ENCODE measurements around the gene MYO16.

GRCh38 chr13:108850691-108851090, 221.3 kb downstream of the MYO16 start:
- TF ChIP-seq MAFK (IDR thresholded peaks at IDR 0.05; ENCODE audit: partially characterized antibody): no peak
- TF ChIP-seq EP300 (IDR thresholded peaks at IDR 0.05): no peak
- no peak for TF ChIP-seq POLR2A (IDR thresholded peaks at IDR 0.05; ENCODE audit: low read length)
- TF ChIP-seq, protein P1, sequence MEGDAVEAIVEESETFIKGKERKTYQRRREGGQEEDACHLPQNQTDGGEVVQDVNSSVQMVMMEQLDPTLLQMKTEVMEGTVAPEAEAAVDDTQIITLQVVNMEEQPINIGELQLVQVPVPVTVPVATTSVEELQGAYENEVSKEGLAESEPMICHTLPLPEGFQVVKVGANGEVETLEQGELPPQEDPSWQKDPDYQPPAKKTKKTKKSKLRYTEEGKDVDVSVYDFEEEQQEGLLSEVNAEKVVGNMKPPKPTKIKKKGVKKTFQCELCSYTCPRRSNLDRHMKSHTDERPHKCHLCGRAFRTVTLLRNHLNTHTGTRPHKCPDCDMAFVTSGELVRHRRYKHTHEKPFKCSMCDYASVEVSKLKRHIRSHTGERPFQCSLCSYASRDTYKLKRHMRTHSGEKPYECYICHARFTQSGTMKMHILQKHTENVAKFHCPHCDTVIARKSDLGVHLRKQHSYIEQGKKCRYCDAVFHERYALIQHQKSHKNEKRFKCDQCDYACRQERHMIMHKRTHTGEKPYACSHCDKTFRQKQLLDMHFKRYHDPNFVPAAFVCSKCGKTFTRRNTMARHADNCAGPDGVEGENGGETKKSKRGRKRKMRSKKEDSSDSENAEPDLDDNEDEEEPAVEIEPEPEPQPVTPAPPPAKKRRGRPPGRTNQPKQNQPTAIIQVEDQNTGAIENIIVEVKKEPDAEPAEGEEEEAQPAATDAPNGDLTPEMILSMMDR (IDR thresholded peaks at IDR 0.05): no peak
